MM.1S (cell line): Measurements from ENCODE around the gene HARBI1.

Source experiments
- DNase-seq: peaks from one replicate; pipeline ENCODE4 v3.0.0-alpha.2; 2015
- H2AFZ ChIP-seq: fragments of 300-600 bp; sonication (generic); 2 replicates; pipeline ENCODE4 v1.6.0; 2016; ENCODE audit warnings: antibody characterized with exemption, low read length
- H3F3A ChIP-seq: fragments of 300-600 bp; sonication (generic); 2 replicates; pipeline ENCODE4 v1.6.1; 2016; ENCODE audit warnings: mild to moderate bottlenecking, antibody characterized with exemption, low read length, moderate library complexity, mixed read lengths; ENCODE audit not compliant: insufficient read depth
- H3K27ac ChIP-seq: fragments of 300-600 bp; sonication (generic); 2 replicates; pipeline ENCODE4 v1.5.1; 2016; ENCODE audit warnings: mild to moderate bottlenecking, low read length
- H3K27me3 ChIP-seq: fragments of 300-600 bp; sonication (generic); replicated peaks from 2 replicates; pipeline ENCODE4 v1.6.0; 2016; ENCODE audit warnings: low read length; ENCODE audit not compliant: insufficient read depth
- H3K36me3 ChIP-seq: fragments of 300-600 bp; sonication (generic); replicated peaks from 2 replicates; pipeline ENCODE4 v1.6.1; 2016; ENCODE audit warnings: mild to moderate bottlenecking, low read length, mixed read lengths; ENCODE audit not compliant: insufficient read depth
- H3K4me1 ChIP-seq: fragments of 300-600 bp; sonication (generic); 2 replicates; pipeline ENCODE4 v1.6.1; 2016; ENCODE audit warnings: low read length, mixed read lengths
- H3K4me2 ChIP-seq: fragments of 300-600 bp; sonication (generic); 2 replicates; pipeline ENCODE4 v1.6.0; 2016; ENCODE audit warnings: low read depth, low read length
- H3K4me3 ChIP-seq: fragments of 300-600 bp; sonication (generic); 2 replicates; pipeline ENCODE4 v1.5.1; 2016; ENCODE audit warnings: low read length, mixed read lengths
- H3K79me2 ChIP-seq: fragments of 300-600 bp; sonication (generic); 2 replicates; pipeline ENCODE4 v1.6.1; 2016; ENCODE audit warnings: mixed run types, low read length, mixed read lengths
- H3K9ac ChIP-seq: fragments of 300-600 bp; sonication (generic); 2 replicates; pipeline ENCODE4 v1.6.1; 2016; ENCODE audit warnings: low read length, mixed read lengths
- H3K9me2 ChIP-seq: fragments of 300-600 bp; sonication (generic); replicated peaks from 2 replicates; pipeline ENCODE4 v1.6.1; 2016; ENCODE audit warnings: mild to moderate bottlenecking, low read length, mixed read lengths; ENCODE audit not compliant: insufficient read depth
- H3K9me3 ChIP-seq: fragments of 300-600 bp; sonication (generic); replicated peaks from 2 replicates; pipeline ENCODE4 v1.6.1; 2016; ENCODE audit warnings: mild to moderate bottlenecking, low read length, mixed read lengths; ENCODE audit not compliant: insufficient read depth
- H4K20me1 ChIP-seq: fragments of 300-600 bp; sonication (generic); 2 replicates; pipeline ENCODE4 v1.6.1; 2016; ENCODE audit warnings: mild to moderate bottlenecking, low read length, moderate library complexity, mixed read lengths; ENCODE audit not compliant: insufficient read depth
- CTCF ChIP-seq: fragments of 300-600 bp; sonication (generic); IDR thresholded peaks from 2 replicates; pipeline ENCODE4 v1.5.1; 2016; ENCODE audit warnings: antibody characterized with exemption, low read length, mixed read lengths
- EZH2 ChIP-seq: fragments of 300-600 bp; sonication (generic); optimal IDR thresholded peaks from 2 replicates; pipeline ENCODE3; 2017; ENCODE audit warnings: low read depth, mild to moderate bottlenecking, antibody characterized with exemption, low read length, mixed read lengths
- EZH2phosphoT487 ChIP-seq: fragments of 300-600 bp; sonication (generic); IDR thresholded peaks from 2 replicates; pipeline ENCODE4 v1.6.1; 2018; ENCODE audit warnings: antibody characterized with exemption, low read length

The HARBI1 gene

GRCh38 chr11:46604796-46605195 lies 12.2 kb downstream of the HARBI1 start:
- Histone ChIP-seq H3K9me2 (no peaks in the 10 kb centered on the region), H3K27me3 (no peaks in the 10 kb centered on the region), H3K79me2 (no peaks in the 10 kb centered on the region), H3K4me1 (peaks cover 18% of the 10 kb centered on the region), H4K20me1 (no peaks in the 10 kb centered on the region), H3K27ac (no peak overlapping the region), H3K36me3 (no peaks in the 10 kb centered on the region), H3K4me2 (no peak overlapping the region), H3K4me3 (no peak overlapping the region), H3K9ac (no peak overlapping the region), H2AFZ (no peak overlapping the region), H3F3A (no peaks in the 10 kb centered on the region), H3K9me3 (no peaks in the 10 kb centered on the region)
- no peak for DNase-seq
- no peak for TF ChIP-seq EZH2
- no peak for TF ChIP-seq EZH2phosphoT487

GRCh38 chr11:46603704-46604308 lies 13.2 kb downstream of the HARBI1 start:
- peaks cover 18% of the 10 kb centered on the region for H3K4me1 ChIP-seq
- no peaks in the 10 kb centered on the region for H3F3A ChIP-seq
- no peak overlapping the region for H2AFZ ChIP-seq
- H3K27me3 ChIP-seq, result no peaks in the 10 kb centered on the region
- no peaks in the 10 kb centered on the region for H3K36me3 ChIP-seq
- H3K79me2 ChIP-seq, result no peaks in the 10 kb centered on the region
- H3K9me3 ChIP-seq, result no peaks in the 10 kb centered on the region
- DNase-seq, result no peak
- H3K9me2 ChIP-seq, result no peaks in the 10 kb centered on the region
- no peak overlapping the region for H3K27ac ChIP-seq
- H3K4me3 ChIP-seq, result no peak overlapping the region
- no peak overlapping the region for H3K9ac ChIP-seq
- no peak overlapping the region for H3K4me2 ChIP-seq
- no peaks in the 10 kb centered on the region for H4K20me1 ChIP-seq
- TF ChIP-seq CTCF (no peak), EZH2phosphoT487 (no peak), EZH2 (no peak)

- Histone ChIP-seq H3K9me3 (no peaks in the 10 kb centered on the region), H3K27ac (no peak overlapping the region)
- TF ChIP-seq CTCF (no peak), EZH2phosphoT487 (no peak), EZH2 (no peak)
Observed at GRCh38 chr11:46601129-46601528, 15.9 kb downstream of the HARBI1 start.

GRCh38 chr11:46600194-46600960 lies 16.6 kb downstream of the HARBI1 start:
- H3F3A ChIP-seq, result no peaks in the 10 kb centered on the region
- no peak overlapping the region for H2AFZ ChIP-seq
- H3K9ac ChIP-seq, result no peak overlapping the region
- H3K27ac ChIP-seq, result no peak overlapping the region
- H3K4me3 ChIP-seq, result no peak overlapping the region
- H3K9me2 ChIP-seq, result no peaks in the 10 kb centered on the region
- no peak overlapping the region for H3K4me2 ChIP-seq
- no peaks in the 10 kb centered on the region for H3K9me3 ChIP-seq
- no peaks in the 10 kb centered on the region for H3K79me2 ChIP-seq
- no peak for DNase-seq
- TF ChIP-seq EZH2 (no peak), CTCF (no peak), EZH2phosphoT487 (no peak)
- H4K20me1 ChIP-seq, result no peaks in the 10 kb centered on the region
- H3K4me1 ChIP-seq, result peaks cover 18% of the 10 kb centered on the region
- H3K27me3 ChIP-seq, result no peaks in the 10 kb centered on the region
- H3K36me3 ChIP-seq, result no peaks in the 10 kb centered on the region

More at GRCh38 chr11:46601129-46601528, 15.9 kb downstream of the HARBI1 start:
- Histone ChIP-seq H3K4me2 (no peak overlapping the region), H4K20me1 (no peaks in the 10 kb centered on the region), H3F3A (no peaks in the 10 kb centered on the region), H2AFZ (no peak overlapping the region), H3K4me3 (no peak overlapping the region), H3K9me2 (no peaks in the 10 kb centered on the region), H3K27me3 (no peaks in the 10 kb centered on the region), H3K79me2 (no peaks in the 10 kb centered on the region), H3K9ac (no peak overlapping the region), H3K4me1 (peaks cover 18% of the 10 kb centered on the region), H3K36me3 (no peaks in the 10 kb centered on the region)
- DNase-seq, result no peak
